ENCODE measurements around the gene SCRT2.

SCRT2 gene

DNA sequence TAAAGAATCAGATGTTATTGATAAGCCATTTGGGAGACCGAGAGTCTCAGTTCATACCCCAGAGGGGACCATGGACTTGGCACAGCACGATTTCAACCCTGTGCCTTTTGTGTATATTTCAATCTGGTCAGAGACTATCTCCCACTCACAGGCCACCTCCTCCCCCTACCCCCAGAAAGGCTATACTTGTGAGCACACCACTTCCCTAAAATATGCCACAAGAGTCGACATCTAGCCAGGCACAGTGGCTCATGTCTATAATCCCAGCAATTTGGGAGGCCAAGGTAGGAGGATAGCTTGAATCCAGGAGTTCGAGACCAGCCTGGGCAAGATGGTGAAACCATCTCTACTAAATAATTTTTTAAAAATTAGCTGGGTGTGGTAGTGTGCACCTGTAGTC, 51.9 kb downstream of the SCRT2 start:
- TF ChIP-seq CTCF (IDR thresholded peaks at IDR 0.05; ENCODE audit: control insufficient read depth, extremely low read depth, insufficient read depth), result no peak
- no peak overlapping the region for H3K4me3 ChIP-seq (ENCODE audit: low read depth, low read length)
- DNase-seq (ENCODE audit: low read depth), result no peak

DNA sequence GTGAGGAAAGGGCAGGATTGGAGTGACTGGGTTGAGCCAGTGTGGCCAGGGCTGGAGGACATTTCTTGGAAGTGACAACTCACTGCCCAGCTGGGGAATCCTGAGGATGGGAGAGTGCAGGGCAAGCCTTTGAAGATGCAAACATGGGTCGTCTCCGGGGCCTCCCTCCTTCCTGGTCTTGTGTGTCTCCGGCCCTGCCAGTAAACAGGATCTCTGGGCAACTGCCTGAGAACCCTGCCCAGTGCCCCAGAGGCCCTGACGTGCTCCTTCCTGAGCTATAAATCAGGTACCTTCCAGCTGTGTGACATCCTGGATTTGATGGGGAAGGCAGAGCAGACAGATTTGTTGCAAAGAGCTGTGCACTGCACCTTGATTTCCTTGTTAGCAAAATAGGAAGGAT, 52.6 kb downstream of the SCRT2 start:
- DNase-seq (ENCODE audit: low read depth), result no peak
- TF ChIP-seq CTCF (IDR thresholded peaks at IDR 0.05; ENCODE audit: control insufficient read depth, extremely low read depth, insufficient read depth), result no peak
- H3K4me3 ChIP-seq (ENCODE audit: low read depth, low read length), result no peak overlapping the region

- DNase-seq (ENCODE audit: low read depth), result no peak
- H3K4me3 ChIP-seq (ENCODE audit: low read depth, low read length), result no peak overlapping the region
- no peak for TF ChIP-seq CTCF (IDR thresholded peaks at IDR 0.05; ENCODE audit: control insufficient read depth, extremely low read depth, insufficient read depth)
Observed at GRCh38 chr20:622161-622560, 53.4 kb downstream of the SCRT2 start.

GRCh38 chr20:621125-621756, 54.4 kb downstream of the SCRT2 start:
- no peak overlapping the region for H3K4me3 ChIP-seq (ENCODE audit: low read depth, low read length)
- DNase-seq (ENCODE audit: low read depth), result no peak
- TF ChIP-seq CTCF (IDR thresholded peaks at IDR 0.05; ENCODE audit: control insufficient read depth, extremely low read depth, insufficient read depth), result no peak

- H3K4me3 ChIP-seq (ENCODE audit: low read depth, low read length), result no peak overlapping the region
- DNase-seq (ENCODE audit: low read depth), result no peak
- TF ChIP-seq CTCF (IDR thresholded peaks at IDR 0.05; ENCODE audit: control insufficient read depth, extremely low read depth, insufficient read depth), result no peak
Observed at GRCh38 chr20:620246-620645, 55.4 kb downstream of the SCRT2 start.

- H3K4me3 ChIP-seq (ENCODE audit: low read depth, low read length), result no peak overlapping the region
- DNase-seq (ENCODE audit: low read depth), result no peak
- no peak for TF ChIP-seq CTCF (IDR thresholded peaks at IDR 0.05; ENCODE audit: control insufficient read depth, extremely low read depth, insufficient read depth)
Observed at GRCh38 chr20:618980-619379, 56.6 kb downstream of the SCRT2 start.

All from LNCaP clone FGC (cell line).